ENCODE measurements around the gene CD99. TPM values are rescaled to one million over a fixed set of nuclear protein-coding genes. Genes with fewer than 3 reads are reported as not detected.

The CD99 gene
- total and polyA plus RNA-seq, 11 donors: 216 to 477 (median 276) TPM

GRCh38 chrX:2691543-2692220 is 587 bp downstream of the CD99 start:
- H3K36me3 ChIP-seq: no peaks in the 10 kb centered on the region
- peak; percentile 44 to 70 (median 54) for ATAC-seq
- peak overlapping the region; percentile 72 to 100 (median 96) for H3K4me3 ChIP-seq
- no peak for TF ChIP-seq CTCF (IDR thresholded peaks at IDR 0.05)
- TF ChIP-seq POLR2A (IDR thresholded peaks at IDR 0.05): no peak
- 0 to 1% (median 1%) methylated on average over 30 to 42 of the region's 42 CpGs for WGBS, 4 donors
- peak overlapping the region; percentile 71 to 96 (median 91) for H3K27ac ChIP-seq
- H3K4me1 ChIP-seq: peaks cover 11 to 54% (median 42%) of the 10 kb centered on the region in 12 donors
- H3K27me3 ChIP-seq: no peaks in the 10 kb centered on the region
- H3K9me3 ChIP-seq: no peaks in the 10 kb centered on the region
- intact Hi-C loops (cut with DNase I): loop anchor here in 3 of 10 donors (2.0 to 10.0 kb wide), 3 partner anchors 17 to 197 kb away; no protein-coding TSS in a partner anchor
- peak; percentile 75 to 85 (median 84) for DNase-seq

GRCh38 chrX:2692221-2693112 is 1.4 kb downstream of the CD99 start:
- peak overlapping the region; percentile 71 to 96 (median 91) for H3K27ac ChIP-seq
- no peaks in the 10 kb centered on the region for H3K9me3 ChIP-seq
- peak; percentile 35 to 57 (median 52) for ATAC-seq
- H3K4me1 ChIP-seq: peaks cover 16 to 62% (median 50%) of the 10 kb centered on the region in 12 donors
- 4 to 13% (median 9%) methylated on average over 24 of the region's 24 CpGs for WGBS, 4 donors
- peaks cover 0 to 2% (median 0%) of the 10 kb centered on the region in 9 donors for H3K36me3 ChIP-seq
- intact Hi-C loops (cut with DNase I): loop anchor here in 3 of 10 donors (2.0 to 10.0 kb wide), 3 partner anchors 16 to 198 kb away; no protein-coding TSS in a partner anchor
- DNase-seq: peak; percentile 42 to 75 (median 69)
- H3K4me3 ChIP-seq: peak overlapping the region; percentile 72 to 100 (median 96)
- H3K27me3 ChIP-seq: no peaks in the 10 kb centered on the region
- TF ChIP-seq POLR2A (IDR thresholded peaks at IDR 0.05): no peak
- no peak for TF ChIP-seq CTCF (IDR thresholded peaks at IDR 0.05)

- TF ChIP-seq POLR2A (IDR thresholded peaks at IDR 0.05) (no peak), CTCF (IDR thresholded peaks at IDR 0.05) (no peak)
- peaks cover 16 to 71% (median 59%) of the 10 kb centered on the region in 12 donors for H3K4me1 ChIP-seq
- H3K4me3 ChIP-seq: peak overlapping the region in 11 of 12 donors; percentile 72 to 100 (median 97)
- H3K27ac ChIP-seq: peak overlapping the region; percentile 12 to 96 (median 91)
- ATAC-seq: no peak
- no peaks in the 10 kb centered on the region for H3K9me3 ChIP-seq
- H3K27me3 ChIP-seq: no peaks in the 10 kb centered on the region
- 44 to 70% (median 52%) methylated on average over 15 of the region's 15 CpGs for WGBS, 4 donors
- DNase-seq: peak in 1 of 5 donors; percentile 27
- peaks cover 0 to 11% (median 0%) of the 10 kb centered on the region in 9 donors for H3K36me3 ChIP-seq
- intact Hi-C loops (cut with DNase I): loop anchor here in 3 of 10 donors (2.0 to 10.0 kb wide), 3 partner anchors 15 to 199 kb away; no protein-coding TSS in a partner anchor
These were observed 2.3 kb downstream of the CD99 start for GRCh38 chrX:2693113-2694002.
